PC-3 (cell line): Measurements from ENCODE around the gene TEAD1. TPM values are rescaled to one million over a fixed set of nuclear protein-coding genes. Genes with fewer than 3 reads are reported as not detected.
A peak's percentile ranks its signal among the peaks of the same experiment; 100 is the strongest.

Experiments used
- ATAC-seq: fragments of 200-7000 bp; cut with Tn5 transposase; 2 replicates; pipeline ENCODE4 v1.9.1; 2020; ENCODE audit warnings: mild to moderate bottlenecking, moderate library complexity
- BruUV-seq: library from RNA; stranded (reverse); fragments of 400-500 nt; replicated peaks from 2 replicates; lab custom pipeline; 2021; lab: Mats Ljungman, UMichigan
- CTCF ChIA-PET: fragments of 300-600 bp; sonication (Branson Sonifier 250); formaldehyde crosslinking; loops from one replicate; lab custom pipeline; 2022; ENCODE audit warnings: antibody characterized with exemption; lab: Charles Lee
- POLR2A ChIA-PET: fragments of 300-600 bp; sonication (Branson Sonifier 250); formaldehyde crosslinking; loops from one replicate; lab custom pipeline; 2022; ENCODE audit warnings: antibody characterized with exemption; ENCODE audit not compliant: unreplicated experiment; lab: Charles Lee
- DNase-seq: peaks from one replicate; pipeline ENCODE4 v3.0.0-alpha.2; 2015
- H2AFZ ChIP-seq: fragments of 300-600 bp; sonication (generic); 2 replicates; pipeline ENCODE4 v1.6.0; 2016; ENCODE audit warnings: antibody characterized with exemption, low read length
- H3F3A ChIP-seq: fragments of 300-600 bp; sonication (generic); one replicate; pipeline ENCODE4 v1.6.0; 2017; ENCODE audit warnings: antibody characterized with exemption, low read length, control low read depth, mild to moderate bottlenecking; ENCODE audit not compliant: unreplicated experiment
- H3K27ac ChIP-seq: fragments of 300-600 bp; sonication (generic); 2 replicates; pipeline ENCODE4 v1.5.1; 2016; ENCODE audit warnings: mild to moderate bottlenecking, low read length
- H3K27me3 ChIP-seq: fragments of 300-600 bp; sonication (generic); 2 replicates; pipeline ENCODE4 v1.6.1; 2016; ENCODE audit warnings: low read length, mixed read lengths
- H3K36me3 ChIP-seq: fragments of 300-600 bp; sonication (generic); 2 replicates; pipeline ENCODE4 v1.6.1; 2016; ENCODE audit warnings: low read depth, mixed run types, low read length, mixed read lengths
- H3K4me1 ChIP-seq: fragments of 300-600 bp; sonication (generic); 2 replicates; pipeline ENCODE4 v1.5.1; 2016; ENCODE audit warnings: low read length; ENCODE audit not compliant: insufficient read depth
- H3K4me2 ChIP-seq: fragments of 300-600 bp; sonication (generic); 2 replicates; pipeline ENCODE4 v1.6.0; 2016; ENCODE audit warnings: low read length
- H3K4me3 ChIP-seq: fragments of 300-600 bp; sonication (generic); 2 replicates; pipeline ENCODE4 v1.5.1; 2016; ENCODE audit warnings: mild to moderate bottlenecking, low read length, mixed read lengths
- H3K79me2 ChIP-seq: fragments of 300-600 bp; sonication (generic); 2 replicates; pipeline ENCODE4 v1.6.1; 2017; ENCODE audit warnings: low read length, mixed read lengths
- H3K9ac ChIP-seq: fragments of 300-600 bp; sonication (generic); 2 replicates; pipeline ENCODE4 v1.6.0; 2016; ENCODE audit warnings: mild to moderate bottlenecking, low read length
- H3K9me2 ChIP-seq: fragments of 300-600 bp; sonication (generic); replicated peaks from 2 replicates; pipeline ENCODE4 v1.6.1; 2016; ENCODE audit warnings: mixed run types, low read length, mixed read lengths
- H3K9me3 ChIP-seq: fragments of 300-600 bp; sonication (generic); 2 replicates; pipeline ENCODE4 v1.6.1; 2016; ENCODE audit warnings: low read length, mixed read lengths
- H4K20me1 ChIP-seq: fragments of 300-600 bp; sonication (generic); 2 replicates; pipeline ENCODE4 v1.6.1; 2016; ENCODE audit warnings: low read length, mixed read lengths
- EZH2 ChIP-seq: fragments of 300-600 bp; sonication (generic); IDR thresholded peaks from one replicate; pipeline ENCODE4 v1.6.1; 2017; ENCODE audit warnings: antibody characterized with exemption, mild to moderate bottlenecking, low read length; ENCODE audit not compliant: unreplicated experiment
- EZH2phosphoT487 ChIP-seq: fragments of 300-600 bp; sonication (generic); IDR thresholded peaks from 2 replicates; pipeline ENCODE4 v1.6.1; 2018; ENCODE audit warnings: mild to moderate bottlenecking, antibody characterized with exemption, low read length, borderline replicate concordance
- intact Hi-C: fragments of 100-400 bp; cut with micrococcal nuclease; formaldehyde crosslinking; loops from 2 replicates; pipeline ENCODE4 v1.9.0; 2023
- total RNA-seq: library from RNA; depleted of rRNA; stranded (reverse); fragments of >200 nt; gene quantifications from 2 replicates; pipeline ENCODE4 v1.2.3, GENCODE V29; 2014
- TF ChIP-seq, protein P1 (sequence below): fragments of 300-600 bp; sonication (generic); conservative IDR thresholded peaks from 2 replicates; pipeline ENCODE4 v1.5.1; 2017; ENCODE audit warnings: antibody characterized with exemption, low read depth, mild to moderate bottlenecking, low read length

Gene TEAD1
- total RNA-seq, 1 experiment from 2014 or later, result 70.2 TPM

DNA sequence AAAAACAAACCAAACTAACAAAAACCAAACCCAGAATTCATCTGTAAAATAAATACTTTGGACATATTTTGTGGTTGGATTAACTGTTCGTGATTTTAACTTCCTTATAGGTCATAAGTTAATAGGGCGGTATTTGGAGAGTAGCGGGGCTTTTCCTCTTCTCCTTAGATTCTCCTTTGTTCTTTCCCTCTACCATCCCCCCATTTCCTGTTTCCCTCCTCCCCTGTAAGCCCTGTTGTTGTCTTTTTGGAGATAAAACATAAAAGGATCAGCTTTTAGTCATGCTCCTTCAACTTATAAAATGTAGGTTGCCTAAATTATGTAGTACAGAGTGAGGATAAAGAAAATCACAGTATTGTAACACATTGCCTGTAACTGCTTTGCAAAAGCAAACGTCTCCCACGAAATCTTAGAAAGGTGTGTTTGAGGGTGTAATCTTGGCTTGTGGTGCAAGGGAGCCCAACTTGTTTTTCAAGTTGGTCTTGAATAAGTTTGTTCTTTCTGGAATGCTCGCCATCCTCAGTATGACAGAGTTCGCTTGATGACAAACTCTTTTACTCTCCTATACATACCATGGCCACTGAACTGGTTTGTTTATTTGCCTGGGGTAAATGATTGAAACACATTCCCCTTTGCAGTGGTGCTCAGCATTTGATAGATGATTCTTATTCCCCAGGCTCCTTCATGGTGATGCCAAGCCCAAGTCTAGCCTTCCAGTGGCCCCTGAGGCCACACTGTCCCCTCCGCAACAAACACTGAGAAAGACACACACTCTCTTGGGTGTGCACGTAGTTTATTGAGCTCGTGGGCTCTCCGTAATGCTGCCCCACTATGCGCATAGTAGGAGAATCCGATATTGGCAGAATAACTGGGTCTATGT, 49.4 kb downstream of the TEAD1 start:
- ATAC-seq, result peak; percentile 69
- peak overlapping the region; percentile 74 for H3K9ac ChIP-seq

DNA sequence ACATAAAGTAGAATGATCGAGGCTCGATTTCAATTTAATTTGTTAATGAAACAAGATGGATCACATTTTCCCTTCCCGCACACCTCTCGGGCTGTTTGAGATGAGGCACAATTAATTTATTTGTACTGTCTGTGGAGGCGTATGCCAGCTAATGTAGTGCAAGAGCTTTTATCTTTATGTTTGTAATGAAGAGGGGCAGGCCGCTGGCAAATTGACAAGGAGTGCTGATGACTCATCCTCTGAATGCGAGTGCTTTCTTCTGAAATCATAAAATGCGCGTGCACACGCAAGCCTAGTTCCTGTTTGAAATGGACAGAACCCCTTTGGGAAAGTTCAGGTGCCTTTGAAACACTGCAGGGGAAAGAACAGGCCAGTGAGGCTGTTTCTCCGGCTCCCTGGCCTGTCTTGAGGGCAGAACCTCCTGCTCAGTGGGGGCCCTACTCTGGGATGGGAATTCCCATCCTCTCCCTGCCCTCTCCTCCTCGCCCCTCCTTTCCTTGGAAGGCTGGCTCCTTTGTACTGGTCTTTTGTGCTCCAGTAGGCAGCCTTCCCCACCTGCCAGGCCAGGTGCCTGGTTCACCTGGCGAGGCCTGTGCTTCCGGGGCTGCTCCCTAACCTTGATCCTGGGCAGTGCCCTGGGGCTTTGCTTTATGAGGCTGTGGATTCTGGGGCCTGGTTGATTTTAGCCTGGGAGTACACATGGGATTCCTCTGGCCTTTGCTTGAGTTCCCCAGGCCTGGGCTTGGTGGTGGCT, 50.3 kb downstream of the TEAD1 start:
- no peak for TF ChIP-seq EZH2phosphoT487
- TF ChIP-seq, protein P1, sequence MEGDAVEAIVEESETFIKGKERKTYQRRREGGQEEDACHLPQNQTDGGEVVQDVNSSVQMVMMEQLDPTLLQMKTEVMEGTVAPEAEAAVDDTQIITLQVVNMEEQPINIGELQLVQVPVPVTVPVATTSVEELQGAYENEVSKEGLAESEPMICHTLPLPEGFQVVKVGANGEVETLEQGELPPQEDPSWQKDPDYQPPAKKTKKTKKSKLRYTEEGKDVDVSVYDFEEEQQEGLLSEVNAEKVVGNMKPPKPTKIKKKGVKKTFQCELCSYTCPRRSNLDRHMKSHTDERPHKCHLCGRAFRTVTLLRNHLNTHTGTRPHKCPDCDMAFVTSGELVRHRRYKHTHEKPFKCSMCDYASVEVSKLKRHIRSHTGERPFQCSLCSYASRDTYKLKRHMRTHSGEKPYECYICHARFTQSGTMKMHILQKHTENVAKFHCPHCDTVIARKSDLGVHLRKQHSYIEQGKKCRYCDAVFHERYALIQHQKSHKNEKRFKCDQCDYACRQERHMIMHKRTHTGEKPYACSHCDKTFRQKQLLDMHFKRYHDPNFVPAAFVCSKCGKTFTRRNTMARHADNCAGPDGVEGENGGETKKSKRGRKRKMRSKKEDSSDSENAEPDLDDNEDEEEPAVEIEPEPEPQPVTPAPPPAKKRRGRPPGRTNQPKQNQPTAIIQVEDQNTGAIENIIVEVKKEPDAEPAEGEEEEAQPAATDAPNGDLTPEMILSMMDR, result no peak
- TF ChIP-seq EZH2, result no peak
- no peaks in the 10 kb centered on the region for H3K9me2 ChIP-seq
- ChIA-PET POLR2A (interaction anchor here (0.6 kb wide), 4 partner anchors 29 to 234 kb away, joined by 3 to 13 read pairs (median 4); no protein-coding TSS in a partner anchor), CTCF (no interaction called here)
- H3K9ac ChIP-seq, result peak overlapping the region; percentile 74
- 0 out of 2 replicates have a peak, but pooled peaks cover 2% of the 10 kb centered on the region for H3K36me3 ChIP-seq
- peak overlapping the region; percentile 62 for H3K4me3 ChIP-seq
- intact Hi-C loops, result loop anchor here (1.0 to 2.0 kb wide), 3 partner anchors 31 to 78 kb away; no protein-coding TSS in a partner anchor
- peak; percentile 51 for ATAC-seq
- no peak overlapping the region for H2AFZ ChIP-seq
- BruUV-seq, result TSS peak; percentile 77
- H3K27me3 ChIP-seq, result no peaks in the 10 kb centered on the region
- DNase-seq, result peak; percentile 96
- H3K4me1 ChIP-seq, result peaks cover 91% of the 10 kb centered on the region
- peak overlapping the region; percentile 92 for H3K4me2 ChIP-seq
- H3K9me3 ChIP-seq, result no peaks in the 10 kb centered on the region
- H3K27ac ChIP-seq, result peak overlapping the region; percentile 99
- peaks cover 12% of the 10 kb centered on the region for H3F3A ChIP-seq
- peaks cover 86% of the 10 kb centered on the region for H3K79me2 ChIP-seq
- no peaks in the 10 kb centered on the region for H4K20me1 ChIP-seq

More for the DNA sequence above, 49.4 kb downstream of the TEAD1 start:
- peaks cover 82% of the 10 kb centered on the region for H3K4me1 ChIP-seq
- ChIA-PET POLR2A (interaction anchor here (0.6 kb wide), 5 partner anchors 30 to 235 kb away, joined by 3 to 13 read pairs (median 5); no protein-coding TSS in a partner anchor), CTCF (no interaction called here)
- no TSS peak for BruUV-seq
- intact Hi-C loops, result loop anchor here (1.0 to 2.0 kb wide), 4 partner anchors 30 to 79 kb away; no protein-coding TSS in a partner anchor
- H3K27ac ChIP-seq, result peak overlapping the region; percentile 99
- 0 out of 2 replicates have a peak overlapping the region, but pooled peaks have one; percentile 44 for H2AFZ ChIP-seq
- H3K36me3 ChIP-seq, result 0 out of 2 replicates have a peak, but pooled peaks cover 2% of the 10 kb centered on the region
- H3K4me2 ChIP-seq, result peak overlapping the region; percentile 92
- H3K27me3 ChIP-seq, result no peaks in the 10 kb centered on the region
- H3K4me3 ChIP-seq, result peak overlapping the region; percentile 62
- H3K9me2 ChIP-seq, result no peaks in the 10 kb centered on the region
- no peak for TF ChIP-seq EZH2phosphoT487
- no peak for TF ChIP-seq EZH2
- TF ChIP-seq, protein P1, result no peak
- peak; percentile 96 for DNase-seq
- peaks cover 86% of the 10 kb centered on the region for H3K79me2 ChIP-seq
- no peaks in the 10 kb centered on the region for H4K20me1 ChIP-seq
- H3F3A ChIP-seq, result peaks cover 12% of the 10 kb centered on the region
- no peaks in the 10 kb centered on the region for H3K9me3 ChIP-seq
